NT2/D1 (cell line): ENCODE measurements around the gene DDX39A.
"Not testable (repeated sequence)": the region's sequence is repeated elsewhere in the genome, so short reads cannot be mapped to it uniquely, and the experiment has no call there.

Experiments used
- DNase-seq: peaks from one replicate; pipeline ENCODE4 v3.0.0-alpha.2; 2011; ENCODE audit warnings: low read depth, low spot score
- H3K27me3 ChIP-seq: 2 replicates; pipeline ENCODE4 v1.6.0; 2011; ENCODE audit warnings: mild to moderate bottlenecking; ENCODE audit not compliant: insufficient read length, insufficient read depth
- H3K36me3 ChIP-seq: 2 replicates; pipeline ENCODE4 v1.6.1; 2011; ENCODE audit warnings: mild to moderate bottlenecking, low read length, mixed read lengths; ENCODE audit not compliant: insufficient read depth, insufficient read length
- H3K4me1 ChIP-seq: 2 replicates; pipeline ENCODE4 v1.5.1; 2011; ENCODE audit not compliant: insufficient read depth, insufficient read length
- H3K4me3 ChIP-seq: 2 replicates; pipeline ENCODE4 v1.5.1; 2011; ENCODE audit warnings: low read depth; ENCODE audit not compliant: insufficient read length
- H3K9ac ChIP-seq: 2 replicates; pipeline ENCODE4 v1.6.0; 2011; ENCODE audit warnings: low read depth; ENCODE audit not compliant: insufficient read length
- H3K9me3 ChIP-seq: 2 replicates; pipeline ENCODE4 v1.5.1; 2011; ENCODE audit warnings: mild to moderate bottlenecking, low read length; ENCODE audit not compliant: insufficient read depth
- SUZ12 ChIP-seq: IDR thresholded peaks from 2 replicates; pipeline ENCODE4 v1.6.1; 2011; ENCODE audit not compliant: insufficient read length, insufficient read depth; ENCODE audit errors: extremely low read depth
- YY1 ChIP-seq: IDR thresholded peaks from 2 replicates; pipeline ENCODE4 v1.6.1; 2011; ENCODE audit not compliant: insufficient read length, insufficient read depth
- ZNF274 ChIP-seq: IDR thresholded peaks from 2 replicates; pipeline ENCODE4 v1.6.1; 2011; ENCODE audit warnings: mild to moderate bottlenecking, low read depth, low read length

DDX39A gene

GRCh38 chr19:14370940-14371280 is 48.2 kb downstream of the DDX39A start:
- Histone ChIP-seq H3K36me3 (no peaks in the 10 kb centered on the region), H3K9me3 (no peaks in the 10 kb centered on the region), H3K27me3 (no peaks in the 10 kb centered on the region), H3K4me3 (no peak overlapping the region), H3K4me1 (peaks cover 9% of the 10 kb centered on the region), H3K9ac (no peak overlapping the region)
- DNase-seq: no peak
- TF ChIP-seq ZNF274 (no peak), YY1 (no peak), SUZ12 (no peak)

GRCh38 chr19:14370169-14370939 is 48.8 kb downstream of the DDX39A start:
- Histone ChIP-seq H3K36me3 (no peaks in the 10 kb centered on the region), H3K4me1 (peaks cover 9% of the 10 kb centered on the region), H3K9me3 (no peaks in the 10 kb centered on the region), H3K27me3 (no peaks in the 10 kb centered on the region), H3K4me3 (no peak overlapping the region), H3K9ac (no peak overlapping the region)
- no peak for DNase-seq
- TF ChIP-seq YY1: no peak
- TF ChIP-seq ZNF274: no peak
- no peak for TF ChIP-seq SUZ12

- TF ChIP-seq SUZ12 (no peak), YY1 (no peak), ZNF274 (no peak)
- Histone ChIP-seq H3K4me3 (no peak overlapping the region), H3K36me3 (no peaks in the 10 kb centered on the region), H3K4me1 (peaks cover 9% of the 10 kb centered on the region), H3K27me3 (no peaks in the 10 kb centered on the region), H3K9ac (peak overlapping the region; percentile 61), H3K9me3 (no peaks in the 10 kb centered on the region)
- DNase-seq: no peak
Observed at GRCh38 chr19:14369399-14370168, 49.6 kb downstream of the DDX39A start.

GRCh38 chr19:14368011-14368513 is 51.1 kb downstream of the DDX39A start:
- no peak overlapping the region for H3K9ac ChIP-seq
- H3K9me3 ChIP-seq: no peaks in the 10 kb centered on the region
- TF ChIP-seq YY1: no peak
- TF ChIP-seq SUZ12: no peak
- no peak for TF ChIP-seq ZNF274
- no peaks in the 10 kb centered on the region for H3K27me3 ChIP-seq
- H3K4me1 ChIP-seq: peaks cover 9% of the 10 kb centered on the region
- H3K4me3 ChIP-seq: no peak overlapping the region
- no peak for DNase-seq
- no peaks in the 10 kb centered on the region for H3K36me3 ChIP-seq

- Histone ChIP-seq H3K4me3 (no peak overlapping the region), H3K27me3 (no peaks in the 10 kb centered on the region), H3K9me3 (no peaks in the 10 kb centered on the region), H3K36me3 (no peaks in the 10 kb centered on the region), H3K4me1 (peaks cover 7% of the 10 kb centered on the region), H3K9ac (no peak overlapping the region)
- no peak for DNase-seq
- TF ChIP-seq YY1: no peak
- TF ChIP-seq ZNF274: no peak
- no peak for TF ChIP-seq SUZ12
Observed at GRCh38 chr19:14367016-14367415, 52.1 kb downstream of the DDX39A start.

- no peaks in the 10 kb centered on the region for H3K27me3 ChIP-seq
- TF ChIP-seq SUZ12 (no peak), YY1 (no peak), ZNF274 (no peak)
- no peak for DNase-seq
- peaks cover 8% of the 10 kb centered on the region for H3K4me1 ChIP-seq
- no peak overlapping the region for H3K4me3 ChIP-seq
- H3K9ac ChIP-seq: no peak overlapping the region
- no peaks in the 10 kb centered on the region for H3K36me3 ChIP-seq
- no peaks in the 10 kb centered on the region for H3K9me3 ChIP-seq
Observed at GRCh38 chr19:14366529-14366928, 52.6 kb downstream of the DDX39A start.

GRCh38 chr19:14364098-14364443 is 55.1 kb downstream of the DDX39A start:
- not testable (repeated sequence) for DNase-seq, H3K36me3 ChIP-seq, H3K4me1 ChIP-seq, H3K9me3 ChIP-seq, H3K27me3 ChIP-seq
- peak overlapping the region; percentile 92 for H3K9ac ChIP-seq
- peak overlapping the region; percentile 67 for H3K4me3 ChIP-seq
